ACHN (cell line): ENCODE measurements around the gene ANKS1A.

Source experiments
- DNase-seq: peaks from one replicate; pipeline ENCODE4 v3.0.0-alpha.2; 2015
- in situ Hi-C: cut with HindIII; loops from 2 replicates; pipeline ENCODE4 v1.10.0; 2017; ENCODE audit warnings: low sequenced_read_pairs, low pct_ligation_motif_present, low pct_unique_long_range_greater_than_20kb

ANKS1A gene

GRCh38 chr6:35080821-35081425 is 191.9 kb downstream of the ANKS1A start:
- DNase-seq, result no peak
- in situ Hi-C loops, result no loop called here

- in situ Hi-C loops, result no loop called here
- DNase-seq, result no peak
Measured at GRCh38 chr6:35081426-35081851, 192.4 kb downstream of the ANKS1A start.

- DNase-seq, result no peak
- in situ Hi-C loops, result no loop called here
Measured at GRCh38 chr6:35082046-35082732, 193.1 kb downstream of the ANKS1A start.

GRCh38 chr6:35082733-35083403 is 193.8 kb downstream of the ANKS1A start:
- in situ Hi-C loops, result no loop called here

GRCh38 chr6:35083507-35083906 is 194.5 kb downstream of the ANKS1A start:
- DNase-seq, result no peak
- in situ Hi-C loops, result no loop called here

More at GRCh38 chr6:35082733-35083403, 193.8 kb downstream of the ANKS1A start:
- no peak for DNase-seq

- in situ Hi-C loops, result no loop called here
- no peak for DNase-seq
Measured at GRCh38 chr6:35084041-35084491, 195.0 kb downstream of the ANKS1A start.

GRCh38 chr6:35084511-35085203 is 195.6 kb downstream of the ANKS1A start:
- DNase-seq, result no peak

GRCh38 chr6:35085359-35086281 is 196.6 kb downstream of the ANKS1A start:
- DNase-seq, result no peak
- in situ Hi-C loops, result no loop called here

More at GRCh38 chr6:35084511-35085203, 195.6 kb downstream of the ANKS1A start:
- in situ Hi-C loops, result no loop called here

GRCh38 chr6:35086282-35086632 is 197.2 kb downstream of the ANKS1A start:
- in situ Hi-C loops, result no loop called here
- DNase-seq, result no peak

GRCh38 chr6:35086636-35087360 is 197.7 kb downstream of the ANKS1A start:
- no peak for DNase-seq
- in situ Hi-C loops, result no loop called here

- in situ Hi-C loops, result no loop called here
- no peak for DNase-seq
Measured at GRCh38 chr6:35087361-35088280, 198.6 kb downstream of the ANKS1A start.

- no peak for DNase-seq
- in situ Hi-C loops, result no loop called here
Measured at GRCh38 chr6:35088281-35089215, 199.5 kb downstream of the ANKS1A start.

- in situ Hi-C loops, result no loop called here
- DNase-seq, result no peak
Measured at GRCh38 chr6:35089216-35089934, 200.3 kb downstream of the ANKS1A start.

GRCh38 chr6:35089935-35090505 is 201.0 kb downstream of the ANKS1A start:
- in situ Hi-C loops, result no loop called here
- DNase-seq, result no peak

- in situ Hi-C loops, result no loop called here
- no peak for DNase-seq
Measured at GRCh38 chr6:35090734-35091133, 201.7 kb downstream of the ANKS1A start.
